Sigmoid colon (tissue), 7 donors: ENCODE measurements around the gene RPL3. TPM values are rescaled to one million over a fixed set of nuclear protein-coding genes. Genes with fewer than 3 reads are reported as not detected.

Experiments used
- DNase-seq: peaks from one replicate; pipeline ENCODE4 v3.0.0-alpha.2; 2019
- H3K27ac ChIP-seq, 4 donors: fragments of 200-600 bp; sonication (generic); one replicate each; pipeline ENCODE4 v1.5.1; 2016 to 2019; ENCODE audit warnings: mild to moderate bottlenecking in 1 of 4
- H3K27me3 ChIP-seq, 3 donors: fragments of 200-600 bp; sonication (generic); one replicate each; pipeline ENCODE4 v1.5.1; 2019; ENCODE audit warnings: mild to moderate bottlenecking in 1 of 3
- H3K36me3 ChIP-seq, 4 donors: fragments of 200-600 bp; sonication (generic); one replicate each; pipeline ENCODE4 v1.5.1; 2016 to 2019
- H3K4me1 ChIP-seq, 4 donors: fragments of 200-600 bp; sonication (generic); one replicate each; pipeline ENCODE4 v1.5.1; 2017 to 2019
- H3K4me3 ChIP-seq, 4 donors: fragments of 200-600 bp; sonication (generic); one replicate each; pipeline ENCODE4 v1.5.1; 2017 to 2019; ENCODE audit warnings: mild to moderate bottlenecking in 2 of 4, moderate library complexity in 1 of 4
- H3K9me3 ChIP-seq, 4 donors: fragments of 200-600 bp in 3 of 4; sonication (generic) in 3 of 4; one replicate each; pipeline versions ENCODE4 v1.5.1 to v1.6.1; 2013 to 2019
- EP300 ChIP-seq, 4 donors: sonication (generic); formaldehyde crosslinking; IDR thresholded peaks; one replicate each; pipeline ENCODE4 v1.6.1; 2017; ENCODE audit warnings: antibody characterized with exemption in 4 of 4
- POLR2A ChIP-seq, 2 donors: fragments of 450-650 bp; IDR thresholded peaks; one replicate each; pipeline ENCODE4 v1.6.1; 2016; ENCODE audit warnings: antibody characterized with exemption in 2 of 2, mild to moderate bottlenecking in 2 of 2, moderate library complexity in 2 of 2
- POLR2AphosphoS5 ChIP-seq, 4 donors: sonication (generic); formaldehyde crosslinking; IDR thresholded peaks; one replicate each; pipeline ENCODE4 v1.6.1; 2017; ENCODE audit warnings: antibody characterized with exemption in 4 of 4
- WGBS, 2 donors: extraction: QIAGEN DNeasy Blood & Tissue Kit; methylation state at CpG; one replicate each; pipeline ENCODE4 v1.1.7; 2013; 5-methylcytosine and 5-hydroxymethylcytosine counted together
- intact Hi-C: fragments of 100-400 bp; cut with DNase I; formaldehyde crosslinking; loops from one replicate; pipeline ENCODE4 v1.15.1; 2023
- polyA plus RNA-seq, 3 donors: library from polyadenylated mRNA; stranded (reverse); fragments of 200-250 nt; gene quantifications; one replicate each; pipeline ENCODE4 v1.2.3, GENCODE V29; 2013
- total RNA-seq, 4 donors: library from RNA; depleted of rRNA; stranded (reverse); fragments of >200 nt; gene quantifications; one replicate each; pipeline ENCODE4 v1.1.0, GENCODE V29; 2016
- TF ChIP-seq, protein P1 (sequence below), 4 experiments: fragments of 450-650 bp in 3 of 4; fragments of 200-600 bp in 1 of 4; IDR thresholded peaks; one replicate each; pipeline ENCODE4 v1.5.1; 2016 to 2019; ENCODE audit warnings: antibody characterized with exemption in 4 of 4, mild to moderate bottlenecking in 3 of 4, moderate library complexity in 2 of 4
- donor health status: healthy with polysubstance abuse.
- donor health status: Bipolar disorder and iron deficiency.
- donor health status: healthy.

The RPL3 gene
- total and polyA plus RNA-seq, 7 donors = 1,532 to 4,917 (median 2,212) TPM

GRCh38 chr22:39284142-39284980, 35.1 kb downstream of the RPL3 start:
- intact Hi-C loops = no loop called here
- WGBS, 2 donors = 79 to 91% methylated on average over 19 of the region's 19 CpGs
- peaks cover 0 to 4% (median 0%) of the 10 kb centered on the region in 4 donors for H3K9me3 ChIP-seq
- H3K27ac ChIP-seq = peak overlapping the region in 2 of 4 donors; percentile 59 to 68
- H3K36me3 ChIP-seq = no peaks in the 10 kb centered on the region
- no peak for DNase-seq
- TF ChIP-seq EP300 (IDR thresholded peaks at IDR 0.05) = no peak
- TF ChIP-seq, protein P1, sequence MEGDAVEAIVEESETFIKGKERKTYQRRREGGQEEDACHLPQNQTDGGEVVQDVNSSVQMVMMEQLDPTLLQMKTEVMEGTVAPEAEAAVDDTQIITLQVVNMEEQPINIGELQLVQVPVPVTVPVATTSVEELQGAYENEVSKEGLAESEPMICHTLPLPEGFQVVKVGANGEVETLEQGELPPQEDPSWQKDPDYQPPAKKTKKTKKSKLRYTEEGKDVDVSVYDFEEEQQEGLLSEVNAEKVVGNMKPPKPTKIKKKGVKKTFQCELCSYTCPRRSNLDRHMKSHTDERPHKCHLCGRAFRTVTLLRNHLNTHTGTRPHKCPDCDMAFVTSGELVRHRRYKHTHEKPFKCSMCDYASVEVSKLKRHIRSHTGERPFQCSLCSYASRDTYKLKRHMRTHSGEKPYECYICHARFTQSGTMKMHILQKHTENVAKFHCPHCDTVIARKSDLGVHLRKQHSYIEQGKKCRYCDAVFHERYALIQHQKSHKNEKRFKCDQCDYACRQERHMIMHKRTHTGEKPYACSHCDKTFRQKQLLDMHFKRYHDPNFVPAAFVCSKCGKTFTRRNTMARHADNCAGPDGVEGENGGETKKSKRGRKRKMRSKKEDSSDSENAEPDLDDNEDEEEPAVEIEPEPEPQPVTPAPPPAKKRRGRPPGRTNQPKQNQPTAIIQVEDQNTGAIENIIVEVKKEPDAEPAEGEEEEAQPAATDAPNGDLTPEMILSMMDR (IDR thresholded peaks at IDR 0.05) = no peak
- no peak for TF ChIP-seq POLR2AphosphoS5 (IDR thresholded peaks at IDR 0.05)
- no peak for TF ChIP-seq POLR2A (IDR thresholded peaks at IDR 0.05)
- H3K4me3 ChIP-seq = no peak overlapping the region
- H3K27me3 ChIP-seq = no peaks in the 10 kb centered on the region
- peaks cover 0 to 10% (median 0%) of the 10 kb centered on the region in 4 donors for H3K4me1 ChIP-seq

GRCh38 chr22:39283322-39284141, 35.9 kb downstream of the RPL3 start:
- H3K27ac ChIP-seq = peak overlapping the region; percentile 23 to 68 (median 56)
- no peak overlapping the region for H3K4me3 ChIP-seq
- TF ChIP-seq POLR2AphosphoS5 (IDR thresholded peaks at IDR 0.05) (peak in 2 of 4 donors; percentile 7 to 51), POLR2A (IDR thresholded peaks at IDR 0.05) (no peak)
- intact Hi-C loops = no loop called here
- peaks cover 0 to 4% (median 0%) of the 10 kb centered on the region in 4 donors for H3K9me3 ChIP-seq
- no peak for DNase-seq
- peaks cover 0 to 10% (median 0%) of the 10 kb centered on the region in 4 donors for H3K4me1 ChIP-seq
- no peaks in the 10 kb centered on the region for H3K27me3 ChIP-seq
- H3K36me3 ChIP-seq = no peaks in the 10 kb centered on the region
- 77 to 84% methylated on average over 27 of the region's 27 CpGs for WGBS, 2 donors

DNA sequence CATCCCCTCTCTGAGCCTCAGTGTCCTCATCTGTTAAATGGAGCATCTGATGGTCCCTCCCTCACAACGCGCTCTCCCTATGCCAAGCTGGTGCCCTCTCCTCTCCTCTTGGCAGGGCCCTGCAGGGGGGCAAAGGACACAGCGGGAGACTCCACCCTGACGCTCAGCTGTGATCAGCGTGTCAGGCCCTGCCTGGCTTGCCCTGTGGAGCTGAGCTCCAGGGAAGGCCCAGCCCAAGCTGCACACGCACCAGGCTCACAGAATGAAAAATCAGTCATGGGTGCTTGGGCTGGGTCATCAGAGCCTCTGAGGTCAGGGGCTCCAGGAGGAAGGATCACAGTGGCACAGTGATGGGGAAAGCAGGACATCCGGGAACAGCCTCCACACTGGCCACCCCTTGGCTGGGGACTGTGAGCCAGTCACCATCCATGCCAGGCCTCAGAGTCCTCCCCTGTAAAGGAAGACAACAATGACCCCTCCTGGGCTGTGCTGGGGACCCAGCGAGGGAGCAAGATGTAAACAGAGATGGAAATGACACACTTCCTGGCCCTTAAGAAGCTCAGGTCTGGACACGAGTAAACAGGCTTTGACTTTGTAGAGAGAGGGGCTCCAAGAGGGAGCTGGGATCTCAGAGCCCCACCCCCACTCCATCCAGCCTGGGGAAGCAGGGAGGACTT, 36.6 kb downstream of the RPL3 start:
- intact Hi-C loops = no loop called here
- Histone ChIP-seq H3K27ac (peak overlapping the region; percentile 23 to 68 (median 56)), H3K4me3 (no peak overlapping the region), H3K9me3 (peaks cover 0 to 4% (median 0%) of the 10 kb centered on the region in 4 donors), H3K36me3 (no peaks in the 10 kb centered on the region), H3K27me3 (no peaks in the 10 kb centered on the region), H3K4me1 (peaks cover 0 to 10% (median 0%) of the 10 kb centered on the region in 4 donors)
- no peak for TF ChIP-seq EP300 (IDR thresholded peaks at IDR 0.05)
- no peak for TF ChIP-seq POLR2AphosphoS5 (IDR thresholded peaks at IDR 0.05)
- DNase-seq = no peak
- WGBS, 2 donors = 69 to 80% methylated on average over 9 of the region's 9 CpGs

- TF ChIP-seq EP300 (IDR thresholded peaks at IDR 0.05) (no peak), POLR2A (IDR thresholded peaks at IDR 0.05) (no peak), POLR2AphosphoS5 (IDR thresholded peaks at IDR 0.05) (no peak)
- TF ChIP-seq, protein P1 (IDR thresholded peaks at IDR 0.05) = no peak
- H3K27ac ChIP-seq = peak overlapping the region in 1 of 4 donors; percentile 8
- no peak overlapping the region for H3K4me3 ChIP-seq
- peaks cover 0 to 5% (median 0%) of the 10 kb centered on the region in 4 donors for H3K4me1 ChIP-seq
- intact Hi-C loops = no loop called here
- peaks cover 0 to 4% (median 0%) of the 10 kb centered on the region in 4 donors for H3K9me3 ChIP-seq
- DNase-seq = no peak
- no peaks in the 10 kb centered on the region for H3K36me3 ChIP-seq
- WGBS, 2 donors = 81 to 85% methylated on average over 6 of the region's 6 CpGs
- no peaks in the 10 kb centered on the region for H3K27me3 ChIP-seq
Observed at GRCh38 chr22:39281126-39281525, 38.3 kb downstream of the RPL3 start.

DNA sequence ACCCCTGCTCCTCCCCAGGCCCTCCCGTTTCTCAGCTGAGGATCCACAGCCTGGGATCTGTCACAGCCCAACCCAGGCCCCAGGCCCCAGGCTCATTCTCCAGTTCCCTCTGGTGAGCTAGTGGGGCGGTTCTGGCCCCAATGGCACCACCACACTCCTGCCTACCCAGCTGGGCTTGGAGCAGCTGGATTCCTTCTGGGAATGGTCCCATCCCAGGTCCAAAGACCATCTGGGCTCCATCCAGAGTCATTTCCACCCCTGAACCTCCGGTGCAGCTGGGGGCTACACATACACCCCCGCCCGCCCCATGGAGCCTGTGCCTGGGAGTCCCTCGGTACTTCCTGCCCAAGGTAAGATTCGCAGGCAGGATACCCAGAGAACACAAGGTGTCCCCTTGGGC, 39.2 kb downstream of the RPL3 start:
- TF ChIP-seq POLR2AphosphoS5 (IDR thresholded peaks at IDR 0.05) = no peak
- TF ChIP-seq POLR2A (IDR thresholded peaks at IDR 0.05) = no peak
- TF ChIP-seq, protein P1 (IDR thresholded peaks at IDR 0.05) = no peak
- TF ChIP-seq EP300 (IDR thresholded peaks at IDR 0.05) = no peak
- Histone ChIP-seq H3K4me3 (no peak overlapping the region), H3K36me3 (no peaks in the 10 kb centered on the region), H3K4me1 (peaks cover 0 to 5% (median 0%) of the 10 kb centered on the region in 4 donors), H3K27ac (no peak overlapping the region), H3K27me3 (no peaks in the 10 kb centered on the region), H3K9me3 (peaks cover 0 to 4% (median 0%) of the 10 kb centered on the region in 4 donors)
- intact Hi-C loops = no loop called here
- DNase-seq = no peak
- WGBS, 2 donors = 71 to 89% methylated on average over 7 of the region's 7 CpGs
